H9 (cell line): Measurements from ENCODE around the gene EMC8. TPM values are rescaled to one million over a fixed set of nuclear protein-coding genes. Genes with fewer than 3 reads are reported as not detected.

Experiments
- DNase-seq: peaks from one replicate; pipeline ENCODE4 v3.0.0-alpha.2; 2017
- H2AFZ ChIP-seq: one replicate; pipeline ENCODE4 v1.6.1; 2013; ENCODE audit warnings: mild to moderate bottlenecking, low read length, control low read depth, moderate library complexity
- H2AK5ac ChIP-seq: 2 replicates; pipeline ENCODE4 v1.6.1; 2013; ENCODE audit warnings: low read length, control low read depth, mixed read lengths; ENCODE audit not compliant: insufficient read length
- H2BK120ac ChIP-seq: one replicate; pipeline ENCODE4 v1.6.1; 2013; ENCODE audit warnings: low read depth, mild to moderate bottlenecking, low read length, control low read depth, inconsistent platforms; ENCODE audit not compliant: poor library complexity, severe bottlenecking
- H2BK12ac ChIP-seq: 2 replicates; pipeline ENCODE4 v1.6.1; 2013; ENCODE audit warnings: low read length, control low read depth, mixed read lengths, low read depth; ENCODE audit not compliant: insufficient read length
- H2BK15ac ChIP-seq: 2 replicates; pipeline ENCODE4 v1.6.1; 2013; ENCODE audit warnings: low read depth, low read length, control low read depth
- H2BK20ac ChIP-seq: one replicate; pipeline ENCODE4 v1.6.1; 2013; ENCODE audit warnings: low read depth, mild to moderate bottlenecking, low read length, control low read depth, inconsistent platforms; ENCODE audit not compliant: poor library complexity, severe bottlenecking
- H2BK5ac ChIP-seq: 2 replicates; pipeline ENCODE4 v1.6.1; 2013; ENCODE audit warnings: low read length, control low read depth, mixed read lengths; ENCODE audit not compliant: insufficient read length
- H3K14ac ChIP-seq: 2 replicates; pipeline ENCODE4 v1.6.1; 2013; ENCODE audit warnings: low read length, control low read depth; ENCODE audit not compliant: insufficient read depth
- H3K18ac ChIP-seq: 2 replicates; pipeline ENCODE4 v1.6.1; 2013; ENCODE audit warnings: low read depth, mild to moderate bottlenecking, mixed read lengths, low read length, control low read depth; ENCODE audit not compliant: insufficient read length
- H3K23ac ChIP-seq: 2 replicates; pipeline ENCODE4 v1.6.1; 2013; ENCODE audit warnings: low read length, control low read depth, mixed read lengths, low read depth; ENCODE audit not compliant: insufficient read length
- H3K23me2 ChIP-seq: 2 replicates; pipeline ENCODE4 v1.6.1; 2013; ENCODE audit warnings: low read depth, mild to moderate bottlenecking, mixed read lengths, low read length, control low read depth; ENCODE audit not compliant: insufficient read length, poor library complexity, severe bottlenecking
- H3K27ac ChIP-seq: 2 replicates; pipeline ENCODE4 v1.5.1; 2013; ENCODE audit warnings: low read length, control low read depth, mixed read lengths, low read depth; ENCODE audit not compliant: insufficient read length
- H3K27me3 ChIP-seq: 2 replicates; pipeline ENCODE4 v1.6.1; 2013; ENCODE audit warnings: low read length, control low read depth, inconsistent platforms; ENCODE audit not compliant: insufficient read depth
- H3K4ac ChIP-seq: 2 replicates; pipeline ENCODE4 v1.6.1; 2013; ENCODE audit warnings: low read depth, mild to moderate bottlenecking, control low read depth, inconsistent platforms, low read length, moderate library complexity
- H3K4me1 ChIP-seq: 2 replicates; pipeline ENCODE4 v1.6.1; 2013; ENCODE audit warnings: low read length, control low read depth, inconsistent platforms; ENCODE audit not compliant: insufficient read depth
- H3K4me2 ChIP-seq: 2 replicates; pipeline ENCODE4 v1.6.1; 2013; ENCODE audit warnings: low read length, control low read depth, mixed read lengths; ENCODE audit not compliant: insufficient read length, insufficient read depth
- H3K56ac ChIP-seq: 2 replicates; pipeline ENCODE4 v1.6.1; 2013; ENCODE audit warnings: low read depth, mild to moderate bottlenecking, mixed read lengths, low read length, control low read depth; ENCODE audit not compliant: insufficient read length
- H3K79me1 ChIP-seq: 2 replicates; pipeline ENCODE4 v1.6.1; 2013; ENCODE audit warnings: low read depth, mild to moderate bottlenecking, moderate library complexity, low read length, control low read depth, inconsistent platforms; ENCODE audit not compliant: insufficient read depth, poor library complexity, severe bottlenecking
- H3K79me2 ChIP-seq: 2 replicates; pipeline ENCODE4 v1.6.1; 2013; ENCODE audit warnings: low read length, control low read depth, inconsistent platforms; ENCODE audit not compliant: insufficient read depth
- H3K9ac ChIP-seq: 2 replicates; pipeline ENCODE4 v1.6.1; 2013; ENCODE audit warnings: low read length, control low read depth, mixed read lengths; ENCODE audit not compliant: insufficient read length; ENCODE audit errors: extremely low read depth
- H3K9me3 ChIP-seq: one replicate; pipeline ENCODE4 v1.6.1; 2013; ENCODE audit warnings: low read depth, low read length, inconsistent platforms; ENCODE audit not compliant: control insufficient read depth
- H3T11ph ChIP-seq: one replicate; pipeline ENCODE4 v1.6.1; 2013; ENCODE audit warnings: mild to moderate bottlenecking, low read length, control low read depth, inconsistent platforms
- H4K20me1 ChIP-seq: one replicate; pipeline ENCODE4 v1.6.1; 2013; ENCODE audit not compliant: control insufficient read depth, insufficient read length, insufficient read depth
- H4K5ac ChIP-seq: 2 replicates; pipeline ENCODE4 v1.6.1; 2013; ENCODE audit warnings: low read depth, mild to moderate bottlenecking, mixed read lengths, low read length, control low read depth; ENCODE audit not compliant: insufficient read length
- H4K8ac ChIP-seq: replicated peaks from 2 replicates; pipeline ENCODE4 v1.6.1; 2013; ENCODE audit warnings: low read length, control low read depth, mixed read lengths, low read depth; ENCODE audit not compliant: insufficient read length
- H4K91ac ChIP-seq: 2 replicates; pipeline ENCODE4 v1.6.1; 2013; ENCODE audit warnings: low read depth, mild to moderate bottlenecking, moderate library complexity, mixed read lengths, low read length, control low read depth; ENCODE audit not compliant: insufficient read length
- H3K27ac Mint-ChIP-seq, 3 experiments: 2 replicates in 2 of 3; 3 replicates in 1 of 3; pipeline ENCODE4 v1.8.0; 2020 to 2021; ENCODE audit warnings: mixed read lengths in 3 of 3, mild to moderate bottlenecking in 1 of 3, moderate library complexity in 1 of 3
- H3K27me3 Mint-ChIP-seq: 2 replicates; pipeline ENCODE4 v1.8.0; 2021; ENCODE audit warnings: low read depth, mild to moderate bottlenecking, moderate library complexity, mixed read lengths
- H3K36me3 Mint-ChIP-seq, 3 experiments: 2 replicates in 2 of 3; 3 replicates in 1 of 3; pipeline ENCODE4 v1.8.0; 2020 to 2021; ENCODE audit warnings: low read depth in 3 of 3, mixed read lengths in 3 of 3; ENCODE audit not compliant: insufficient read depth in 1 of 3
- H3K4me1 Mint-ChIP-seq, 2 experiments: 2 replicates each; pipeline ENCODE4 v1.8.0; 2020; ENCODE audit warnings: mixed read lengths in 2 of 2
- H3K4me3 Mint-ChIP-seq, 2 experiments: 2 replicates in 1 of 2; 3 replicates in 1 of 2; pipeline ENCODE4 v1.8.0; 2020 to 2021; ENCODE audit warnings: mild to moderate bottlenecking in 2 of 2, mixed read lengths in 2 of 2, moderate library complexity in 1 of 2
- H3K9me3 Mint-ChIP-seq, 2 experiments: 2 replicates in 1 of 2; 3 replicates in 1 of 2; pipeline ENCODE4 v1.8.0; 2020; ENCODE audit warnings: mild to moderate bottlenecking in 2 of 2, mixed read lengths in 2 of 2, moderate library complexity in 1 of 2
- WGBS: extraction: QIAGEN DNeasy Blood & Tissue Kit; methylation state at CpG from one replicate; pipeline ENCODE4 v1.1.7; 2013; ENCODE audit warnings: missing lambda C conversion rate, low lambda C conversion rate, mixed read lengths; ENCODE audit not compliant: insufficient read length; ENCODE audit errors: extremely low coverage; 5-methylcytosine and 5-hydroxymethylcytosine counted together
- total RNA-seq: library from RNA; stranded (reverse); gene quantifications from 2 replicates; pipeline ENCODE4 v1.2.1, GENCODE V29; 2021
- TF ChIP-seq, protein P1 (sequence below): fragments of 200-600 bp; sonication (generic); conservative IDR thresholded peaks from 3 replicates; pipeline ENCODE4 v1.8.0; 2021; ENCODE audit warnings: antibody characterized with exemption, mild to moderate bottlenecking

EMC8 gene
- total RNA-seq, 1 experiment from 2014 or later = 52.3 TPM

GRCh38 chr16:85777583-85778310 is 21.6 kb downstream of the EMC8 start:
- Histone ChIP-seq H3K27me3 (no peaks in the 10 kb centered on the region), H4K20me1 (no peaks in the 10 kb centered on the region), H2BK20ac (no peak overlapping the region), H2BK12ac (no peak overlapping the region), H3K4me2 (no peak overlapping the region), H3K4me1 (no peaks in the 10 kb centered on the region), H2AFZ (no peak overlapping the region), H3K27ac (no peak overlapping the region), H4K91ac (no peak overlapping the region), H3K79me2 (no peaks in the 10 kb centered on the region), H3K18ac (no peak overlapping the region), H4K8ac (no peak overlapping the region), H3K23me2 (no peaks in the 10 kb centered on the region), H3T11ph (no peak overlapping the region), H2BK15ac (no peak overlapping the region), H2BK5ac (no peak overlapping the region), H3K14ac (no peak overlapping the region), H3K79me1 (no peaks in the 10 kb centered on the region), H3K23ac (no peak overlapping the region), H2AK5ac (no peak overlapping the region), H3K9ac (no peak overlapping the region), H3K4ac (no peak overlapping the region), H4K5ac (no peak overlapping the region), H3K56ac (no peak overlapping the region), H3K9me3 (no peaks in the 10 kb centered on the region), H2BK120ac (no peak overlapping the region)
- no peaks in the 10 kb centered on the region for H3K4me1 Mint-ChIP-seq
- H3K27ac Mint-ChIP-seq = no peak overlapping the region; a peak in 1 of 7 replicates
- no peak for DNase-seq
- TF ChIP-seq, protein P1, sequence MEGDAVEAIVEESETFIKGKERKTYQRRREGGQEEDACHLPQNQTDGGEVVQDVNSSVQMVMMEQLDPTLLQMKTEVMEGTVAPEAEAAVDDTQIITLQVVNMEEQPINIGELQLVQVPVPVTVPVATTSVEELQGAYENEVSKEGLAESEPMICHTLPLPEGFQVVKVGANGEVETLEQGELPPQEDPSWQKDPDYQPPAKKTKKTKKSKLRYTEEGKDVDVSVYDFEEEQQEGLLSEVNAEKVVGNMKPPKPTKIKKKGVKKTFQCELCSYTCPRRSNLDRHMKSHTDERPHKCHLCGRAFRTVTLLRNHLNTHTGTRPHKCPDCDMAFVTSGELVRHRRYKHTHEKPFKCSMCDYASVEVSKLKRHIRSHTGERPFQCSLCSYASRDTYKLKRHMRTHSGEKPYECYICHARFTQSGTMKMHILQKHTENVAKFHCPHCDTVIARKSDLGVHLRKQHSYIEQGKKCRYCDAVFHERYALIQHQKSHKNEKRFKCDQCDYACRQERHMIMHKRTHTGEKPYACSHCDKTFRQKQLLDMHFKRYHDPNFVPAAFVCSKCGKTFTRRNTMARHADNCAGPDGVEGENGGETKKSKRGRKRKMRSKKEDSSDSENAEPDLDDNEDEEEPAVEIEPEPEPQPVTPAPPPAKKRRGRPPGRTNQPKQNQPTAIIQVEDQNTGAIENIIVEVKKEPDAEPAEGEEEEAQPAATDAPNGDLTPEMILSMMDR = no peak
- H3K4me3 Mint-ChIP-seq = no peak overlapping the region
- H3K27me3 Mint-ChIP-seq = no peaks in the 10 kb centered on the region
- H3K36me3 Mint-ChIP-seq = peaks cover 17 to 50% (median 37%) of the 10 kb centered on the region in 3 experiments; a peak in 6 of 7 replicates
- H3K9me3 Mint-ChIP-seq = no peaks in the 10 kb centered on the region
- no CpG with 5 or more reads among the region's 4 CpGs for WGBS
